ENCODE measurements around the gene RNF39.

RNF39 gene

GRCh38 chr6:30093951-30094661 lies 18.5 kb upstream of the RNF39 start:
- no peak for DNase-seq

GRCh38 chr6:30092852-30093543 lies 17.4 kb upstream of the RNF39 start:
- DNase-seq: no peak

GRCh38 chr6:30091577-30092381 lies 16.2 kb upstream of the RNF39 start:
- no peak for DNase-seq

GRCh38 chr6:30087876-30088275 lies 12.3 kb upstream of the RNF39 start:
- DNase-seq: no peak

- DNase-seq: no peak
These were observed 1.6 kb upstream of the RNF39 start for GRCh38 chr6:30077218-30077617.

- DNase-seq: no peak
These were observed 492 bp upstream of the RNF39 start for GRCh38 chr6:30075790-30076732.

- no peak for DNase-seq
These were observed 1.1 kb downstream of the RNF39 start for GRCh38 chr6:30074331-30075093.

GRCh38 chr6:30073489-30074235 lies 1.9 kb downstream of the RNF39 start:
- DNase-seq: no peak

- no peak for DNase-seq
These were observed 3.7 kb downstream of the RNF39 start for GRCh38 chr6:30071858-30072257.

- DNase-seq: no peak
These were observed 4.3 kb downstream of the RNF39 start for GRCh38 chr6:30071081-30071818.

GRCh38 chr6:30067460-30068139 lies 8.0 kb downstream of the RNF39 start:
- no peak for DNase-seq

GRCh38 chr6:30066577-30067459 lies 8.8 kb downstream of the RNF39 start, which contains the start of gene PPP1R11:
Gene PPP1R11 (plus strand): TSS chr6:30067198. CDS start chr6:30067411, 213 bp downstream.
- DNase-seq: peak; percentile 94 to 98 (median 96)

GRCh38 chr6:30066082-30066481 lies 9.5 kb downstream of the RNF39 start:
- DNase-seq: no peak

- no peak for DNase-seq
These were observed 12.3 kb downstream of the RNF39 start for GRCh38 chr6:30063315-30063714.

- DNase-seq: no peak
These were observed 12.9 kb downstream of the RNF39 start for GRCh38 chr6:30062471-30063178.

- no peak for DNase-seq
These were observed 13.6 kb downstream of the RNF39 start for GRCh38 chr6:30061858-30062458.

All from activated CD4-positive, CD25-positive, alpha-beta regulatory T cell (primary cell).